Dermis blood vessel endothelial cell (primary cell): ENCODE data around the gene VSIG2. TPM values are rescaled to one million over a fixed set of nuclear protein-coding genes. Genes with fewer than 3 reads are reported as not detected.
A peak's percentile ranks its signal among the peaks of the same experiment; 100 is the strongest.

Experiments used
- DNase-seq: peaks from one replicate; pipeline ENCODE4 v3.0.0; 2010
- total RNA-seq: library from RNA; depleted of rRNA; stranded (reverse); fragments of >200 nt; gene quantifications from 2 replicates; pipeline ENCODE4 v1.2.3, GENCODE V29; 2014

Gene VSIG2
- total RNA-seq, 1 donor from 2014 or later, result 0.51 TPM

GRCh38 chr11:124717786-124718651 is 34.0 kb downstream of the VSIG2 start:
- DNase-seq, result peak; percentile 47

GRCh38 chr11:124717421-124717785 is 34.7 kb downstream of the VSIG2 start:
- DNase-seq, result peak; percentile 74

GRCh38 chr11:124716591-124716990 is 35.5 kb downstream of the VSIG2 start:
- peak; percentile 57 for DNase-seq

- no peak for DNase-seq
These were observed 39.7 kb downstream of the VSIG2 start for GRCh38 chr11:124712392-124712791.

- DNase-seq, result no peak
These were observed 44.2 kb downstream of the VSIG2 start for GRCh38 chr11:124707829-124708228.

- no peak for DNase-seq
These were observed 52.0 kb downstream of the VSIG2 start for GRCh38 chr11:124700028-124700427.

- DNase-seq, result no peak
These were observed 52.5 kb downstream of the VSIG2 start for GRCh38 chr11:124699547-124699946.

Other genes starting within 250 kb of the VSIG2 start
- not detected in 2 replicates for gene OR8B12, start 208.6 kb downstream of the VSIG2 start, total RNA-seq
- gene OR8A1, start 182.3 kb downstream of the VSIG2 start, total RNA-seq, result not detected in 2 replicates
- not detected in 2 replicates for gene PANX3, start 140.8 kb downstream of the VSIG2 start, total RNA-seq
- gene TBRG1, start 129.4 kb downstream of the VSIG2 start, total RNA-seq, result 17.5 and 18.4 TPM in 2 replicates
- 20.8 and 22.0 TPM in 2 replicates for gene SIAE, start 78.5 kb downstream of the VSIG2 start, total RNA-seq
- 5.8 and 6.9 TPM in 2 replicates for gene SPA17, start 78.4 kb downstream of the VSIG2 start, total RNA-seq
- gene NRGN, start 12.3 kb downstream of the VSIG2 start, total RNA-seq, result 0.51 and 1.3 TPM in 2 replicates
- gene ESAM, start 10.0 kb upstream of the VSIG2 start, total RNA-seq, result 84.4 and 95.4 TPM in 2 replicates
- 7.8 and 11.9 TPM in 2 replicates for gene MSANTD2, start 48.2 kb upstream of the VSIG2 start, total RNA-seq
- 8.8 and 17.2 TPM in 2 replicates for gene ROBO3, start 113.2 kb upstream of the VSIG2 start, total RNA-seq
- gene ROBO4, start 145.6 kb upstream of the VSIG2 start, total RNA-seq, result 521 and 692 TPM in 2 replicates
- gene HEPN1, start 167.0 kb upstream of the VSIG2 start, total RNA-seq, result not detected in 2 replicates
- under 0.01 TPM in 1 of 2 replicates, not detected in the other for gene HEPACAM, start 183.8 kb upstream of the VSIG2 start, total RNA-seq
- 1.5 and 2.9 TPM in 2 replicates for gene CCDC15, start 201.9 kb upstream of the VSIG2 start, total RNA-seq